K562 (cell line): ENCODE results near the gene ASIC3. TPM values are rescaled to one million over a fixed set of nuclear protein-coding genes. Genes with fewer than 3 reads are reported as not detected.

Experiments used
- CGGBP1 ChIP-seq: fragments of 250-450 bp; sonication (Bioruptor Pico); IDR thresholded peaks from 2 replicates; pipeline ENCODE4 v1.9.0; 2021; ENCODE audit warnings: mild to moderate bottlenecking
- HDAC6 ChIP-seq: IDR thresholded peaks from 2 replicates; pipeline ENCODE4 v1.6.1; 2012; ENCODE audit warnings: low read depth, mild to moderate bottlenecking, control low read depth, inconsistent platforms, low read length, moderate library complexity
- ID3 ChIP-seq, 2 experiments: fragments of 250-450 bp in 1 of 2; fragments of 450-650 bp in 1 of 2; sonication (Bioruptor Pico) in 1 of 2; IDR thresholded peaks; 2 replicates each; pipeline versions ENCODE4 v1.6.1 to v1.8.0; 2016 to 2021; ENCODE audit warnings: mild to moderate bottlenecking in 2 of 2, moderate library complexity in 2 of 2, missing compliant biosample characterization in 1 of 2, missing genetic modification characterization in 1 of 2
- LEF1 ChIP-seq: fragments of 450-650 bp; IDR thresholded peaks from 2 replicates; pipeline ENCODE4 v1.6.1; 2016; ENCODE audit warnings: mild to moderate bottlenecking
- MAFK ChIP-seq: IDR thresholded peaks from 2 replicates; pipeline ENCODE4 v1.6.1; 2011; ENCODE audit warnings: low read length, improper control_type of control experiment
- MYBL2 ChIP-seq, 2 experiments: fragments of 450-650 bp in 1 of 2; sonication (generic) in 1 of 2; formaldehyde crosslinking in 1 of 2; IDR thresholded peaks; 2 replicates each; pipeline versions ENCODE4 v1.6.1 to v1.8.1; 2017 to 2022; ENCODE audit warnings: borderline replicate concordance in 1 of 2, inconsistent platforms in 1 of 2, low read depth in 1 of 2, mild to moderate bottlenecking in 1 of 2, missing genetic modification reagents in 1 of 2, moderate library complexity in 1 of 2
- NCOR1 ChIP-seq: fragments of 450-650 bp; IDR thresholded peaks from 2 replicates; pipeline ENCODE4 v1.6.1; 2016; ENCODE audit warnings: mild to moderate bottlenecking, moderate library complexity
- NFE2L1 ChIP-seq: fragments of 450-650 bp; IDR thresholded peaks from 2 replicates; pipeline ENCODE4 v1.6.1; 2016; ENCODE audit warnings: missing genetic modification characterization, low read depth, mild to moderate bottlenecking, missing compliant biosample characterization, moderate library complexity, borderline replicate concordance
- NFYB ChIP-seq: IDR thresholded peaks from 2 replicates; pipeline ENCODE4 v1.6.1; 2011; ENCODE audit warnings: mild to moderate bottlenecking, moderate library complexity; ENCODE audit not compliant: insufficient read length; ENCODE audit errors: extremely low read depth
- NR1H2 ChIP-seq: sonication (generic); formaldehyde crosslinking; IDR thresholded peaks from 2 replicates; pipeline ENCODE4 v1.4.0; 2020; ENCODE audit warnings: mild to moderate bottlenecking, missing genetic modification reagents
- POLR2AphosphoS5 ChIP-seq: IDR thresholded peaks from 2 replicates; pipeline ENCODE4 v1.6.1; 2011; ENCODE audit warnings: mild to moderate bottlenecking, low read depth, low read length, moderate library complexity; ENCODE audit not compliant: control insufficient read depth, insufficient read depth
- RAD51 ChIP-seq: fragments of 450-650 bp; IDR thresholded peaks from 2 replicates; pipeline ENCODE4 v1.7.1; 2016; ENCODE audit warnings: low read depth, mild to moderate bottlenecking, borderline replicate concordance
- RFX1 ChIP-seq: fragments of 450-650 bp; IDR thresholded peaks from 2 replicates; pipeline ENCODE4 v1.6.1; 2016; ENCODE audit warnings: mild to moderate bottlenecking, moderate library complexity
- SLC30A9 ChIP-seq: fragments of 250-450 bp; sonication (Bioruptor Pico); IDR thresholded peaks from 2 replicates; pipeline ENCODE4 v1.8.0; 2022; ENCODE audit warnings: mild to moderate bottlenecking, moderate library complexity
- SMARCC2 ChIP-seq: fragments of 450-650 bp; IDR thresholded peaks from 2 replicates; pipeline ENCODE4 v1.6.1; 2017; ENCODE audit warnings: antibody characterized with exemption, moderate library complexity, mild to moderate bottlenecking, low read depth
- SP2 ChIP-seq: IDR thresholded peaks from 2 replicates; pipeline ENCODE4 v1.6.1; 2011; ENCODE audit warnings: mild to moderate bottlenecking, low read depth, low read length, moderate library complexity; ENCODE audit not compliant: poor library complexity, severe bottlenecking; ENCODE audit errors: extremely low read depth
- SRSF1 ChIP-seq: fragments of 200-400 bp; formaldehyde crosslinking; IDR thresholded peaks from 2 replicates; pipeline ENCODE4 v1.6.1; 2017; ENCODE audit warnings: mild to moderate bottlenecking, low read depth, low read length, moderate library complexity
- STAT5B ChIP-seq: fragments of 250-450 bp; sonication (Bioruptor Pico); IDR thresholded peaks from 2 replicates; pipeline ENCODE4 v1.8.0; 2021; ENCODE audit warnings: mild to moderate bottlenecking, inconsistent platforms
- TCF7 ChIP-seq: sonication (generic); IDR thresholded peaks from 2 replicates; pipeline ENCODE4 v1.6.1; 2016; ENCODE audit warnings: antibody characterized with exemption, borderline replicate concordance
- VEZF1 ChIP-seq: fragments of 200-800 bp; sonication (Bioruptor generic); IDR thresholded peaks from 2 replicates; pipeline ENCODE4 v1.6.1; 2017; ENCODE audit warnings: missing genetic modification characterization, missing compliant biosample characterization
- XRCC5 ChIP-seq: fragments of 200-400 bp; formaldehyde crosslinking; IDR thresholded peaks from 2 replicates; pipeline ENCODE4 v1.6.1; 2017; ENCODE audit warnings: low read depth, mild to moderate bottlenecking, low read length
- ZNF165 ChIP-seq: fragments of 250-450 bp; sonication (Bioruptor Pico); IDR thresholded peaks from 2 replicates; pipeline ENCODE4 v1.4.0; 2020; ENCODE audit warnings: borderline replicate concordance
- ZNF354B ChIP-seq: fragments of 250-450 bp; sonication (Bioruptor Pico); IDR thresholded peaks from 2 replicates; pipeline ENCODE4 v1.4.0; 2020
- ZNF717 ChIP-seq: fragments of 250-450 bp; sonication (Bioruptor Pico); IDR thresholded peaks from 2 replicates; pipeline ENCODE4 v1.5.0; 2021
- polyA plus RNA-seq, 8 experiments: library from polyadenylated mRNA; depleted of rRNA in 4 of 8; stranded (reverse) in 5 of 8; unstranded in 3 of 8; fragments of >200 nt; fragmentation: Nextera tagmentation in 2 of 8; fragmentation: Illumina TruSeq in 1 of 8; extraction: Ambion mirVana in 2 of 8; extraction: Trizol in 1 of 8; gene quantifications; 2 replicates each; pipeline versions ENCODE4 v1.2.1 to v1.2.3, GENCODE V29; 2011 to 2014; ENCODE audit warnings: inconsistent platforms in 1 of 8, missing spikeins in 1 of 8
- total RNA-seq, 7 experiments: library from RNA; depleted of rRNA in 6 of 7; stranded (reverse); fragments of >200 nt in 6 of 7; fragmentation: Illumina TruSeq in 2 of 7; extraction: Trizol in 2 of 7; gene quantifications; 2 replicates each; pipeline versions ENCODE4 v1.2.1 to v1.2.3, GENCODE V29; 2011 to 2021; ENCODE audit warnings: low replicate concordance in 1 of 7

Gene ASIC3
- total and polyA plus RNA-seq, 9 of the 15 experiments (the other 6 are each of a cell fraction or from before 2014, with no cell fraction given) = 0.11 to 5.0 (median 0.87) TPM

- 0 out of 2 replicates have a peak, but pooled peaks have one; percentile 28 for TF ChIP-seq XRCC5
- no peak for TF ChIP-seq ID3 (CRISPR knock-in tag; IDR thresholded peaks at IDR 0.05)
- TF ChIP-seq ID3 (tag; IDR thresholded peaks at IDR 0.05) = peak; percentile 31; the same call in 1 of the 2 replicates
- TF ChIP-seq TCF7 = no peak
- TF ChIP-seq RAD51 = no peak
- 0 out of 2 replicates have a peak, but pooled peaks have one; percentile 25 for TF ChIP-seq HDAC6
- TF ChIP-seq SLC30A9 (CRISPR knock-in tag) = no peak
- TF ChIP-seq LEF1 = no peak
- TF ChIP-seq NFYB = no peak
- peak; percentile 8; the same call in 1 of the 2 replicates for TF ChIP-seq STAT5B
- no peak for TF ChIP-seq MYBL2 (IDR thresholded peaks at IDR 0.05; ENCODE audit: low read depth)
- TF ChIP-seq MYBL2 (CRISPR knock-in tag; IDR thresholded peaks at IDR 0.05; ENCODE audit: borderline replicate concordance) = no peak
- TF ChIP-seq ZNF717 (CRISPR knock-in tag) = no peak
- TF ChIP-seq CGGBP1 = peak; percentile 75; the same call in 1 of the 2 replicates
- TF ChIP-seq NR1H2 (CRISPR knock-in tag) = peak; percentile 56; the same call in 1 of the 2 replicates
- no peak for TF ChIP-seq ZNF354B (CRISPR knock-in tag)
- no peak for TF ChIP-seq NCOR1
- TF ChIP-seq SMARCC2 = no peak
- TF ChIP-seq VEZF1 (CRISPR knock-in tag) = peak; percentile 98
- TF ChIP-seq MAFK = no peak
- no peak for TF ChIP-seq SP2
- peak; percentile 89 for TF ChIP-seq POLR2AphosphoS5
- TF ChIP-seq NFE2L1 = no peak
- TF ChIP-seq ZNF165 (CRISPR knock-in tag) = no peak
- 0 out of 2 replicates have a peak, but pooled peaks have one; percentile 67 for TF ChIP-seq SRSF1
- TF ChIP-seq RFX1 = no peak
Measured at GRCh38 chr7:151080522-151081169, 32.3 kb downstream of the ASIC3 start, which contains the start of gene FASTK (continued).
